Measurements from ENCODE around the gene OPN4.

GRCh38 chr10:86710987-86711512, 56.7 kb downstream of the OPN4 start:
- TF ChIP-seq EZH2phosphoT487 (IDR thresholded peaks at IDR 0.05; ENCODE audit: borderline replicate concordance) (no peak), CTCF (conservative IDR thresholded peaks at IDR 0.05; ENCODE audit: low read length) (peak; percentile 66)
